Mesenchymal stem cell (in vitro differentiated cells and primary cell): Measurements from ENCODE around the gene RPLP2.

Experiments
- DNase-seq: peaks from one replicate; pipeline ENCODE4 v3.0.0-alpha.2; 2013
- H2AFZ ChIP-seq: one replicate; pipeline ENCODE4 v1.6.1; 2013; ENCODE audit warnings: low read depth, mild to moderate bottlenecking, control low read depth, inconsistent platforms, low read length, moderate library complexity
- H2AK5ac ChIP-seq: 2 replicates; pipeline ENCODE4 v1.6.1; 2013; ENCODE audit warnings: low read length, moderate library complexity, mild to moderate bottlenecking, inconsistent platforms; ENCODE audit not compliant: severe bottlenecking
- H2BK120ac ChIP-seq: one replicate; pipeline ENCODE4 v1.6.1; 2013; ENCODE audit warnings: low read depth, mild to moderate bottlenecking, inconsistent platforms, low read length, moderate library complexity
- H2BK12ac ChIP-seq, 2 experiments: one replicate each; pipeline ENCODE4 v1.6.1; 2013; ENCODE audit warnings: inconsistent platforms in 2 of 2, low read length in 2 of 2, mild to moderate bottlenecking in 2 of 2, moderate library complexity in 2 of 2, control low read depth in 1 of 2
- H2BK15ac ChIP-seq: one replicate; pipeline ENCODE4 v1.6.1; 2013; ENCODE audit warnings: mild to moderate bottlenecking, low read depth, inconsistent platforms; ENCODE audit not compliant: poor library complexity, severe bottlenecking
- H2BK5ac ChIP-seq: 2 replicates; pipeline ENCODE4 v1.6.1; 2013; ENCODE audit warnings: low read depth, mild to moderate bottlenecking, low read length, control low read depth, inconsistent platforms; ENCODE audit not compliant: poor library complexity, severe bottlenecking
- H3K14ac ChIP-seq, 2 experiments: one replicate each; pipeline ENCODE4 v1.6.1; 2013; ENCODE audit warnings: inconsistent platforms in 2 of 2, low read length in 2 of 2, control low read depth in 1 of 2, mild to moderate bottlenecking in 1 of 2, moderate library complexity in 1 of 2
- H3K18ac ChIP-seq, 2 experiments: one replicate each; pipeline ENCODE4 v1.6.1; 2013; ENCODE audit warnings: inconsistent platforms in 2 of 2, low read length in 2 of 2, control low read depth in 1 of 2, low read depth in 1 of 2, mild to moderate bottlenecking in 1 of 2
- H3K23ac ChIP-seq, 2 experiments: one replicate each; pipeline ENCODE4 v1.6.1; 2013; ENCODE audit warnings: inconsistent platforms in 2 of 2, low read length in 2 of 2, mild to moderate bottlenecking in 2 of 2, moderate library complexity in 2 of 2, control low read depth in 1 of 2
- H3K27ac ChIP-seq: 2 replicates; pipeline ENCODE4 v1.5.1; 2013; ENCODE audit warnings: mild to moderate bottlenecking, moderate library complexity, low read length, control low read depth, inconsistent platforms; ENCODE audit not compliant: poor library complexity, severe bottlenecking
- H3K27me3 ChIP-seq, 2 experiments: 2 replicates each; pipeline versions ENCODE4 v1.6.1 to v1.7.0; 2013; ENCODE audit warnings: low read length in 2 of 2, mild to moderate bottlenecking in 2 of 2, moderate library complexity in 2 of 2, control low read depth in 1 of 2, inconsistent platforms in 1 of 2; ENCODE audit not compliant: control insufficient read depth in 1 of 2, insufficient read depth in 1 of 2
- H3K36me3 ChIP-seq, 2 experiments: 2 replicates each; pipeline versions ENCODE4 v1.6.1 to v1.7.0; 2013; ENCODE audit warnings: low read length in 2 of 2, control low read depth in 1 of 2, inconsistent platforms in 1 of 2, low read depth in 1 of 2, mild to moderate bottlenecking in 1 of 2; ENCODE audit not compliant: insufficient read depth in 2 of 2, control insufficient read depth in 1 of 2
- H3K4ac ChIP-seq, 2 experiments: one replicate each; pipeline ENCODE4 v1.6.1; 2013; ENCODE audit warnings: inconsistent platforms in 2 of 2, low read length in 2 of 2, mild to moderate bottlenecking in 2 of 2, moderate library complexity in 2 of 2, control low read depth in 1 of 2, low read depth in 1 of 2
- H3K4me1 ChIP-seq: 2 replicates; pipeline ENCODE4 v1.6.1; 2013; ENCODE audit warnings: low read depth, low read length, control low read depth; ENCODE audit not compliant: control insufficient read depth, insufficient read depth
- H3K4me2 ChIP-seq: 2 replicates; pipeline ENCODE4 v1.6.1; 2013; ENCODE audit warnings: low read length, mild to moderate bottlenecking, inconsistent platforms; ENCODE audit not compliant: poor library complexity, severe bottlenecking
- H3K4me3 ChIP-seq, 2 experiments: 2 replicates each; pipeline versions ENCODE4 v1.5.1 to v1.7.0; 2013; ENCODE audit warnings: low read length in 2 of 2, mild to moderate bottlenecking in 2 of 2, control low read depth in 1 of 2, low read depth in 1 of 2; ENCODE audit not compliant: insufficient read depth in 1 of 2
- H3K79me1 ChIP-seq: replicated peaks from 2 replicates; pipeline ENCODE4 v1.6.1; 2013; ENCODE audit warnings: mild to moderate bottlenecking, control low read depth, low read length, inconsistent platforms; ENCODE audit not compliant: poor library complexity, severe bottlenecking
- H3K9ac ChIP-seq: 2 replicates; pipeline ENCODE4 v1.7.0; 2013; ENCODE audit warnings: mild to moderate bottlenecking, low read length, moderate library complexity
- H3K9me3 ChIP-seq: 2 replicates; pipeline ENCODE4 v1.7.0; 2013; ENCODE audit warnings: mild to moderate bottlenecking, low read length; ENCODE audit not compliant: control insufficient read depth
- H4K8ac ChIP-seq: one replicate; pipeline ENCODE4 v1.6.1; 2013; ENCODE audit warnings: inconsistent platforms, mild to moderate bottlenecking, low read length, moderate library complexity
- H4K91ac ChIP-seq: one replicate; pipeline ENCODE4 v1.6.1; 2013; ENCODE audit warnings: mild to moderate bottlenecking, low read length, inconsistent platforms
- WGBS: methylation state at CpG from one replicate; pipeline ENCODE4 v1.1.7; 2013; ENCODE audit warnings: mixed read lengths; 5-methylcytosine and 5-hydroxymethylcytosine counted together

Gene RPLP2

GRCh38 chr11:783581-784015 lies 26.2 kb upstream of the RPLP2 start:
- H2AFZ ChIP-seq = no peak overlapping the region
- no peak overlapping the region for H3K23ac ChIP-seq
- H3K4me2 ChIP-seq = peak overlapping the region; percentile 46
- no peak overlapping the region for H3K18ac ChIP-seq
- H3K14ac ChIP-seq = no peak overlapping the region
- peaks cover 25% of the 10 kb centered on the region for H3K4me1 ChIP-seq
- no peak overlapping the region for H3K4ac ChIP-seq
- no peak overlapping the region for H4K91ac ChIP-seq
- no peak overlapping the region for H2BK120ac ChIP-seq
- peaks cover 0 to 3% of the 10 kb centered on the region in 2 experiments for H3K27me3 ChIP-seq
- 11% methylated on average over 24 of the region's 24 CpGs for WGBS
- no peak overlapping the region for H2BK5ac ChIP-seq
- H3K27ac ChIP-seq = peak overlapping the region; percentile 9
- H4K8ac ChIP-seq = no peak overlapping the region
- DNase-seq = peak; percentile 86
- peaks cover 21 to 23% of the 10 kb centered on the region in 2 experiments for H3K36me3 ChIP-seq
- H3K9ac ChIP-seq = peak overlapping the region; percentile 61
- peaks cover 17% of the 10 kb centered on the region for H3K79me1 ChIP-seq
- no peaks in the 10 kb centered on the region for H3K9me3 ChIP-seq
- H2AK5ac ChIP-seq = peak overlapping the region; percentile 36
- peak overlapping the region in 1 of 2 experiments; percentile 44 for H3K4me3 ChIP-seq
- H2BK15ac ChIP-seq = no peak overlapping the region
- no peak overlapping the region for H2BK12ac ChIP-seq

- H4K91ac ChIP-seq = no peak overlapping the region
- no peak for DNase-seq
- 93% methylated on average over 24 of the region's 24 CpGs for WGBS
These were observed 23.3 kb upstream of the RPLP2 start for GRCh38 chr11:786235-787083.

GRCh38 chr11:787084-787675 lies 22.6 kb upstream of the RPLP2 start:
- no peak overlapping the region for H2BK120ac ChIP-seq
- no peak overlapping the region for H3K4me3 ChIP-seq
- H3K4ac ChIP-seq = peak overlapping the region in 1 of 2 experiments; percentile 35
- H3K14ac ChIP-seq = no peak overlapping the region
- no peak overlapping the region for H3K27ac ChIP-seq
- no peak overlapping the region for H2BK12ac ChIP-seq
- H4K8ac ChIP-seq = no peak overlapping the region
- DNase-seq = no peak
- no peak overlapping the region for H3K18ac ChIP-seq
- H3K79me1 ChIP-seq = no peaks in the 10 kb centered on the region
- H3K9me3 ChIP-seq = no peaks in the 10 kb centered on the region
- no peak overlapping the region for H3K9ac ChIP-seq
- H2AFZ ChIP-seq = no peak overlapping the region
- H3K27me3 ChIP-seq = peaks cover 4 to 14% of the 10 kb centered on the region in 2 experiments
- H3K23ac ChIP-seq = no peak overlapping the region
- H2BK15ac ChIP-seq = no peak overlapping the region
- 90% methylated on average over 22 of the region's 24 CpGs for WGBS
- H3K4me2 ChIP-seq = no peak overlapping the region
- no peak overlapping the region for H2AK5ac ChIP-seq
- no peak overlapping the region for H2BK5ac ChIP-seq
- peaks cover 25% of the 10 kb centered on the region for H3K4me1 ChIP-seq
- no peak overlapping the region for H4K91ac ChIP-seq
- peaks cover 6 to 15% of the 10 kb centered on the region in 2 experiments for H3K36me3 ChIP-seq

More at GRCh38 chr11:786235-787083, 23.3 kb upstream of the RPLP2 start:
- Histone ChIP-seq H2AK5ac (no peak overlapping the region), H3K14ac (no peak overlapping the region), H4K8ac (no peak overlapping the region), H2BK120ac (no peak overlapping the region), H3K79me1 (no peaks in the 10 kb centered on the region), H3K4me3 (no peak overlapping the region), H3K4me1 (peaks cover 27% of the 10 kb centered on the region), H3K27ac (no peak overlapping the region), H2BK15ac (no peak overlapping the region), H3K9me3 (no peaks in the 10 kb centered on the region), H2BK12ac (no peak overlapping the region), H3K27me3 (peaks cover 4 to 14% of the 10 kb centered on the region in 2 experiments), H3K18ac (no peak overlapping the region), H3K4me2 (no peak overlapping the region), H2AFZ (no peak overlapping the region), H3K36me3 (peaks cover 4 to 8% of the 10 kb centered on the region in 2 experiments), H3K9ac (no peak overlapping the region), H2BK5ac (no peak overlapping the region), H3K23ac (no peak overlapping the region), H3K4ac (no peak overlapping the region)

GRCh38 chr11:788009-788640 lies 21.6 kb upstream of the RPLP2 start:
- no peak overlapping the region for H2BK120ac ChIP-seq
- H2AK5ac ChIP-seq = no peak overlapping the region
- H3K27ac ChIP-seq = no peak overlapping the region
- H3K4me2 ChIP-seq = no peak overlapping the region
- H3K4me3 ChIP-seq = no peak overlapping the region
- no peak overlapping the region for H4K91ac ChIP-seq
- peaks cover 7 to 25% of the 10 kb centered on the region in 2 experiments for H3K36me3 ChIP-seq
- H3K4me1 ChIP-seq = peaks cover 21% of the 10 kb centered on the region
- H2BK12ac ChIP-seq = no peak overlapping the region
- H2BK5ac ChIP-seq = no peak overlapping the region
- no peak overlapping the region for H3K23ac ChIP-seq
- H4K8ac ChIP-seq = no peak overlapping the region
- peaks cover 3% of the 10 kb centered on the region for H3K79me1 ChIP-seq
- no peak for DNase-seq
- H3K27me3 ChIP-seq = peaks cover 4 to 14% of the 10 kb centered on the region in 2 experiments
- H3K14ac ChIP-seq = no peak overlapping the region
- H3K9me3 ChIP-seq = no peaks in the 10 kb centered on the region
- WGBS = 85% methylated on average over 28 of the region's 28 CpGs
- no peak overlapping the region for H3K9ac ChIP-seq
- no peak overlapping the region for H2AFZ ChIP-seq
- H2BK15ac ChIP-seq = no peak overlapping the region
- H3K4ac ChIP-seq = no peak overlapping the region
- H3K18ac ChIP-seq = no peak overlapping the region
